GM12872 (cell line): ENCODE data around the gene KANK3.

Experiments used
- TF ChIP-seq, protein P1 (sequence below): IDR thresholded peaks from 3 replicates; pipeline ENCODE4 v1.5.1; 2011; ENCODE audit warnings: low read depth, mild to moderate bottlenecking, low read length, moderate library complexity; ENCODE audit not compliant: insufficient read depth

The KANK3 gene

DNA sequence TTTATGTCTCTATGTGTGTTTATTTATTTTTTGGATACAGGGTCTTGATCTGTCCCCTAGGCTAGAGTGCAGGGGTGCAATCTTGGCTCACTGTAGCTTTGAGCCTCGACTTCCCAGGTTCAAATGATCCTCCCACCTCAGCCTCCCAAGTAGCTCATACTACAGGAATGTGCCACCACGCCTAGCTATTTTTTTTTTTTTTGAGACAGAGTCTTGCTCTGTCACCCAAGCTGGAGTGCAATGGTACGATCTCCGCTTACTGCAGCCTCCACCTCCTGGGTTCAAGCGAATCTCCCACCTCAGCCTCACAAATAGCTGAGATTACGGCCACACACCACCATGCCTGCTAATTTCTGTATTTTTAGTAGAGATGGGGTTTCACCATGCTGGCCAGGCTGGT, 15.9 kb upstream of the KANK3 start:
- TF ChIP-seq, protein P1, sequence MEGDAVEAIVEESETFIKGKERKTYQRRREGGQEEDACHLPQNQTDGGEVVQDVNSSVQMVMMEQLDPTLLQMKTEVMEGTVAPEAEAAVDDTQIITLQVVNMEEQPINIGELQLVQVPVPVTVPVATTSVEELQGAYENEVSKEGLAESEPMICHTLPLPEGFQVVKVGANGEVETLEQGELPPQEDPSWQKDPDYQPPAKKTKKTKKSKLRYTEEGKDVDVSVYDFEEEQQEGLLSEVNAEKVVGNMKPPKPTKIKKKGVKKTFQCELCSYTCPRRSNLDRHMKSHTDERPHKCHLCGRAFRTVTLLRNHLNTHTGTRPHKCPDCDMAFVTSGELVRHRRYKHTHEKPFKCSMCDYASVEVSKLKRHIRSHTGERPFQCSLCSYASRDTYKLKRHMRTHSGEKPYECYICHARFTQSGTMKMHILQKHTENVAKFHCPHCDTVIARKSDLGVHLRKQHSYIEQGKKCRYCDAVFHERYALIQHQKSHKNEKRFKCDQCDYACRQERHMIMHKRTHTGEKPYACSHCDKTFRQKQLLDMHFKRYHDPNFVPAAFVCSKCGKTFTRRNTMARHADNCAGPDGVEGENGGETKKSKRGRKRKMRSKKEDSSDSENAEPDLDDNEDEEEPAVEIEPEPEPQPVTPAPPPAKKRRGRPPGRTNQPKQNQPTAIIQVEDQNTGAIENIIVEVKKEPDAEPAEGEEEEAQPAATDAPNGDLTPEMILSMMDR = no peak

DNA sequence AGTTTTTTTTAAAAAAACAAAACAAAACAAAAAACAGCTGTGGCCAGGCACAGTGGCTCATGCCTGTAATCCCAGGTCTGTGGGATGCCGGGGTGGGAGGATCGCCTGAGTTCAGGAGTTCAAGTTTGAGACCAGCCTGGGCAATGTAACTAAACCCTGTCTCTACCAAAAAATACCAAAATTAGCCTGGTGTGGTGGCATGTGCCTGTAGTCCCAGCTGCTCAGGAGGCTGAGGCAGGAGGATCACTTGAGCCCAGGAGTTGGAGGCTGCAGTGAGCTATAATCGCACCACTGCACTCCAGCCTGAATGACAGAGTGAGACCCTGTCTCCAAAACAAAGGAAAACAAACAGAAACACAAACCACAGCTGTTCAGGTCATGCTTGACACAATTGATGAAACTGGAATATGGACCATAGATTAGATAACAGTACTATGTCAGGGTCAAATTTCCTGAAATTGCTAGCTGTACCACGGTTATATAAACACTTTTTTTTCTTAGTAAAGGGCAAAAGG, 14.0 kb upstream of the KANK3 start:
- TF ChIP-seq, protein P1 = no peak

DNA sequence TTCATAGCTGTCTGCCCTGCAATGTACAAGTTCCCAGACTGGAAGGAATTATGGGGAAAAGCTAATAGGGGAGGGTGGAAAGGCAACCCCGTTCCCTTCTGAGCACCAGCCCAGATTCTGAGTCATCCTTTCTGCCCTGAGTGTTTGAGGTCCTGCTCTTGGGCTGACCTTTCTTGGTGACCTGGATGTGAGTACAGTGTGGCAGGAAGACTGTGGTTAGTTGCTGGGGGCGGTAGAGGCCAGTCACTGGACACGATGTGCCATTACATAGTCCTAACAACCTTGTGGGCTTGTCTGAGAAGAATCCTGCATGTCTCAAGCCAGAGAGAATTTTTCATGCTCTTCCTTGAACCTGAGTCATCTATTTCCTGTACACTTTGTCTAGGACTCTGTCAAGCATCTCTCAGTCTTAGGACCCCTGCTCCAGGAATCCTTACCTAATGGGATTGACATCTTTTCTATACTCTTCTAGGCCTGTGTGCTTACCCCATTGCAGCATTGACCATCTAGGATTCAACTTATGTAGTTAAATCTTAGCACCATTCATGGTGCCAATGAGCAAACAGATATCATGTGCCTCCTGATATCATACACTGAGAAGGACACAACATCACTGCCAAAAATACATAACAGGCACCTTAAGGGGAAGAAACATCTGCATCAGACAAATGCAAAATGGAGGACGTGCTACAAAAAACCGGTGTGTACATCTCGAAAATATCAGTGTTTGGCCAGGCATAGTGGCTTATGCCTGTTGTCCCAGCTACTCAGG, 12.8 kb upstream of the KANK3 start:
- TF ChIP-seq, protein P1 = no peak

DNA sequence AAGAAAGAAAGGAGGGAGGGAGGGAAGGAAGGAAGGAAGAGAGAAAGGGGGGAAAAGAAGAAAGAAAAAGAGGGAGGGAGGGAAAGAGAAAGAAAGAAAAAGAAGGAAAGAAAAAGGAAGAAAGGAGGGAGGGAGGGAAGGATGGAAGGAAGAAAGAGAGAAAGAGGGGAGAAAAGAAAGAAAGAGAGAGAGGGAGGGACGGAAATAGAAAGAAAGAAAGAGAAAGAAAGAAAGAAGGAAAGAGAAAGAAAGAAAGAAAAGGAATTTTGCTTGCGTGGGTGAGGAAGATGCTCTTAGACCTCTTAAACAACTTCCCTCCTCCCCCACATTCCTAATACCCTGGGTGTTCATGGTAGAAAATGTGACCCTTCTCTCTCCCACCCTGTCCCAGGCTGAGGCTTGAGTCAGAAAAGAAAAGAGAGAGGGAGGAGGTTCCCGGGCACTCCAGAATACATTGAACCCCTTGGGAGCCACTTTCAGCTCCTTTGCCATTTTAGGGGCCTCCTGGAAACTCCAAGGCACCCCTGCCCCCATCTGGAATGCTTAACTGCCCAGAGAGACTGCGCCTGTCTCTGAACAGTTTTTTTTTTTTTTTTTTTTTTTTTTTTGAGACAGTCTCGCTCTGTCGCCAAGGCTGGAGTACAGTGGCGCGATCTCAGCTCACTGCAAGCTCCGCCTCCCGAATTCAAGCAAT, 9.2 kb upstream of the KANK3 start:
- TF ChIP-seq, protein P1 = no peak

DNA sequence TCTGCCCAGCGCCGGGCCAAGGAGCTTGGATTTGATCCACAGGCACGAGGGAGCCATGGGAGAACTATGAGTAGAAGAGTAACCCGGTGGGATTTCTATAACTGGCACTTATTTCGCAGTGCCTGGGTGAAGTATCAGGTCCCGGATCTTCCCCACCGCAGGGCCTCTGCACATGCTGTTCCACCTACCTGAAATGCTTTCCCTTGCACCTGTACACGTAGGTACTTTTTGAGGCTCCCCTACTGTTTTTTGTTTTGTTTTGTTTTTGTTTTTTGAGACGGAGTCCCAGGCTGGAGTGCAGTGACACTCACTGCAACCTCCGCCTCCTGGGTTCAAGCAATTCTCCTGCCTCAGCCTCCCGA, 402 bp upstream of the KANK3 start:
- TF ChIP-seq, protein P1 = no peak

DNA sequence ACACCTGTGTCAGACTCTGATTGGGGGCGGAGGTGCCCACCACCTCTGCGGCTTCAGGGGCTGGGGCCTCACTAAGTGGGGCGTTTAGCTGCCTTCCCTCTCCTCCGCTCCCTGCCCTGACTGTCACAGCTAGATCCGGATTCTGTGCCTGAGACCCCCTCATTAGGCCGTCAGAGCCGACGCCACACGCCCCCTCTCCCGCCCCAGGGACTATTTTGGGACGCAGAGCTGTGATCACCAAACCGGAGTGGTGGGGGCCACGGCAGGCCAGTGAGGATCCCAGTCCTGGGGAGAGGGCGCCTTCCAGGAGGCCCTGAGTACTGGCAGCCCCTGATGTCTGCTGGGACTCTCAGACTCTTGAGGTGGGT, 762 bp downstream of the KANK3 start:
- TF ChIP-seq, protein P1 = no peak

DNA sequence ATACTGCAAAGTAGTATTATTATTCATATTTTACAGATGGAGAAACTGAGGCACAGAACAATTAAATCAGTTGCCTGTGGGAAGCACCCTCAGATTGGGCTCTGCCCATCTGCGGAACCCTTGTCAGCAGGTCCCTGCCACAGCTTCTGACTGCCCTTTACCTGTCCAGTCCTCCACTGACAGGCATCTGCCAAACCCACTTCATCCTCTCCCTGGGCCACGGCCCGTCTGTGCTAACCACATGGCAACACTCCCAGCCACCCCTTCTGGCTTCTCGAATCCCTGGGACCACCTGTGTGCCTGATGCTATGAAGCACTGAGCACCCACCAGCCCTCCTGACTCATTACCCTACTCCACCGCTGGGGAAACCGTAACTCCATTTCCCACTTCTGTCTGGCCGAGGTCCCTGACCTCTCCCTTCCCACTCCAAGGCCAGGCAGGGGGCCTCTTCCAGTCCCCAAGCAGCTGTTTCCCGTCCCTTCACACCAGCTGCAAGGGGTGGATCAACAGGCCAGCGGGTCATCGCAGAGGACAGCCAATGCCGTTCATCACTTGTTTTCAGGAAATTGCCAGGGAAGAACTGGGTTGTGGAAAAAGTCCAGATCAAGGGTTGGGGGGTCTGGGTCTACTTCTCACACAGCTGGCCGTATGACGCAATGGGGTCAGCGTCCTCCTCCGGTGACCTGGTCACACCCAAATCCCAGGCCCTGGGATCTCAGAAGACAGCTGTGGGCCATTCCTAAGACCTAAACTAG, 2.5 kb downstream of the KANK3 start:
- TF ChIP-seq, protein P1 = no peak; the same call in 2 of the 3 replicates
